Erythroblast (primary cell): ENCODE measurements around the gene KHDRBS2.

ENCODE experiments used
- GATA1 ChIP-seq: IDR thresholded peaks from 2 replicates; pipeline ENCODE4 v1.6.1; 2011; ENCODE audit warnings: low read depth, mild to moderate bottlenecking, control low read depth, low read length, moderate library complexity
- POLR2A ChIP-seq: IDR thresholded peaks from 2 replicates; pipeline ENCODE4 v1.6.1; 2011; ENCODE audit warnings: mild to moderate bottlenecking, low read length

GRCh38 chr6:62202078-62202477 is 83.9 kb downstream of the KHDRBS2 start:
- TF ChIP-seq POLR2A = no peak
- no peak for TF ChIP-seq GATA1
